GM19239 (cell line): ENCODE results near the gene TMEM95.

ENCODE experiments used
- DNase-seq: peaks from one replicate; pipeline ENCODE4 v3.0.0; 2011; ENCODE audit warnings: low spot score; ENCODE audit not compliant: insufficient read length
- FAIRE-seq: peaks from 2 replicates; lab custom pipeline; 2011; peaks lifted over from hg19 to GRCh38; lab: Jason Lieb, UNC

Gene TMEM95

GRCh38 chr17:7394452-7395191 is 39.7 kb downstream of the TMEM95 start, which contains the start of gene PLSCR3:
TSS of gene PLSCR3 (minus strand) at chr17:7394525. CDS start at chr17:7394110, 415 bp downstream.
- FAIRE-seq (peak; percentile 95), DNase-seq (peak; percentile 97)

GRCh38 chr17:7396147-7396546 is 41.2 kb downstream of the TMEM95 start:
- no peak for DNase-seq
- FAIRE-seq = no peak

- no peak for FAIRE-seq
- no peak for DNase-seq
These were observed 43.7 kb downstream of the TMEM95 start for GRCh38 chr17:7398612-7399011.

- no peak for DNase-seq
- peak; percentile 72 for FAIRE-seq
These were observed 48.2 kb downstream of the TMEM95 start for GRCh38 chr17:7403043-7403726.

GRCh38 chr17:7403727-7403976 is 48.7 kb downstream of the TMEM95 start:
- FAIRE-seq (no peak), DNase-seq (no peak)

GRCh38 chr17:7403977-7404736 is 49.2 kb downstream of the TMEM95 start, which contains the start of gene TMEM256:
TSS of gene TMEM256 (minus strand) at chr17:7404097. CDS start at chr17:7404084, 13 bp downstream.
- DNase-seq = peak; percentile 98
- FAIRE-seq = peak; percentile 100

- FAIRE-seq (no peak), DNase-seq (no peak)
These were observed 49.9 kb downstream of the TMEM95 start for GRCh38 chr17:7404737-7405349.

GRCh38 chr17:7405350-7406234 is 50.6 kb downstream of the TMEM95 start:
- no peak for FAIRE-seq
- no peak for DNase-seq

- DNase-seq (no peak), FAIRE-seq (no peak)
These were observed 51.4 kb downstream of the TMEM95 start for GRCh38 chr17:7406235-7406825.
